ENCODE data around the gene CLDN4.
"Not testable (repeated sequence)": the region's sequence is repeated elsewhere in the genome, so short reads cannot be mapped to it uniquely, and the experiment has no call there.

CLDN4 gene

DNA sequence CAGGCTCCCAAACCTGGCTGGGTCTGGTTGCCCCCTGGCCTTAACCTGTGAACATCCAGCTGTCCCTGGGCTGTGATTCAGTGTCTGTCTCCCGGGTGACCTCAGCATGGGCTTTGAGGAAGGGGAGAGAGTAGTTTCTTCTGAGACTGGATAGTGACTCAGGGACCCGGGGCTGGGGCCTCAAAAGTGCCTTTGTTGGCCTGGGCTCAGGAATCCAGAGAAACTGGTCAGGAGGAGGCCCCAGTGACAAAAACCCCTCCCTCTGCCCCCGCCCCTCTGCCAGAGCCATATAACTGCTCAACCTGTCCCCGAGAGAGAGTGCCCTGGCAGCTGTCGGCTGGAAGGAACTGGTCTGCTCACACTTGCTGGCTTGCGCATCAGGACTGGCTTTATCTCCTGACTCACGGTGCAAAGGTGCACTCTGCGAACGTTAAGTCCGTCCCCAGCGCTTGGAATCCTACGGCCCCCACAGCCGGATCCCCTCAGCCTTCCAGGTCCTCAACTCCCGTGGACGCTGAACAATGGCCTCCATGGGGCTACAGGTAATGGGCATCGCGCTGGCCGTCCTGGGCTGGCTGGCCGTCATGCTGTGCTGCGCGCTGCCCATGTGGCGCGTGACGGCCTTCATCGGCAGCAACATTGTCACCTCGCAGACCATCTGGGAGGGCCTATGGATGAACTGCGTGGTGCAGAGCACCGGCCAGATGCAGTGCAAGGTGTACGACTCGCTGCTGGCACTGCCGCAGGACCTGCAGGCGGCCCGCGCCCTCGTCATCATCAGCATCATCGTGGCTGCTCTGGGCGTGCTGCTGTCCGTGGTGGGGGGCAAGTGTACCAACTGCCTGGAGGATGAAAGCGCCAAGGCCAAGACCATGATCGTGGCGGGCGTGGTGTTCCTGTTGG lies at the start of gene CLDN4:
Gene CLDN4, plus strand, starts transcription at position 316 of the 903 bp plus-strand sequence. Its CDS starts 206 bp downstream, at position 522.
- no peak for DNase-seq

DNA sequence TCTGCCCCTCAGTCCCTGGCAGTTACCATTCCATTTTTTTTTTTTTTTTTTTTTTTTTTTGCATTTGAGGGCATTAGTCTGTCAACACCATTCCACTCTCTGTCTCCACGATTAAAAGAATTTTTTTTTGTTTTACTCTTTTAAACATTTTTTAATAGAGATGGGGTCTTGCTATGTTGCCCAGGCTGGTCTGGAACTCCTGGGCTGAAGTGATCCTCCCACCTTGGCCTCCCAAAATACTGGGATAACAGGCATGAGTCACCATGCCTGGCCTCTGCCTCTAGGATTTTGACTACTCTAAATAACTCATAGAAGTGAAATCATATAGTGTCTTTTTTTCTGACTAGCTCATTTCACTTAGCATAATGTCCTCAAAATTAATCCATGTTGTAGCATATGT lies 44.2 kb upstream of the CLDN4 start:
- no peak for DNase-seq

GRCh38 chr7:73787786-73788048 lies 43.1 kb upstream of the CLDN4 start:
- not testable (repeated sequence) for DNase-seq

- no peak for DNase-seq
Observed at GRCh38 chr7:73789051-73789450, 41.7 kb upstream of the CLDN4 start.

DNA sequence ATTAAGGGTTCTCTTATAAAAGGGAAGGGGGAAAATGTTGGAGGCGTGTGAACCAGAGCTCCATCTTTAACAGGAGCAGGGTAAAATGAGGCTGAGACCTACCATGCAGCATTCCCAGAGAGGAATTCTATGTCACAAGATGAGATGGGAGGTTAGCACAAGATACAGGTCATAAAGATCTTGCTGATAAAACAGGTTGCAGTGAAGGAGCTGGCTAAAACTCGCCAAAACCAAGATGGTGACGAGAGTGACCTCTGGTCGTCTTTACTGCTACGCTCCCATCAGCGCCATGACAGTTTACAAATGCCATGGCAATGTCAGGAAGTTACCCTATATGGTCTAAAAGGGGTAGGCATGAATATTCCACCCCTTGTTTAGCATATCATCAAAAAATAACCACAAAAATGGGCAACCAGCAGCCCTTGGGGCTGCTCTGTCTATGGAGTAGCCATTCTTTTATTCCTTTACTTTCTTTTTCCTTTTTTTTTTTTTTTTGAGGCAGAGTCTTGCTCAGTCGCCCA lies 39.6 kb upstream of the CLDN4 start:
- DNase-seq, result not testable (repeated sequence)

DNA sequence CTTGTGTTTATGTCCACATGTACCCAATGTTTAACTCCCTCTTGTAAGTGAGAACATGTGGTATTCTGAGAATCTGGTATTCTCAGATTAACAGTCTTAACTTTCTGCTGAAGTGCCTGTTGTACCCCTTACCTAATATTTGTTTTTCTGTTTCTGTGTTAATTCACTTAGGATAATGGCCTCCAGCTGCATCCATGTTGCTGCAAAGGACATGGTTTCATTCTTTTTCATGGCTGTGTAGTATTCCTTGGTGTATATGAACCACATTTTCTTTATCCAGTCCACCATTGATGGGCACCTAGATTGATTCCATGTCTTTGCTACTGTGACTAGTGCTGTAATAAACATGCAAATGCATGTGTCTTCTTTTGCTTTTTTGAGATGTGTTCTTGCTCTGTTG lies 35.6 kb upstream of the CLDN4 start:
- not testable (repeated sequence) for DNase-seq

DNA sequence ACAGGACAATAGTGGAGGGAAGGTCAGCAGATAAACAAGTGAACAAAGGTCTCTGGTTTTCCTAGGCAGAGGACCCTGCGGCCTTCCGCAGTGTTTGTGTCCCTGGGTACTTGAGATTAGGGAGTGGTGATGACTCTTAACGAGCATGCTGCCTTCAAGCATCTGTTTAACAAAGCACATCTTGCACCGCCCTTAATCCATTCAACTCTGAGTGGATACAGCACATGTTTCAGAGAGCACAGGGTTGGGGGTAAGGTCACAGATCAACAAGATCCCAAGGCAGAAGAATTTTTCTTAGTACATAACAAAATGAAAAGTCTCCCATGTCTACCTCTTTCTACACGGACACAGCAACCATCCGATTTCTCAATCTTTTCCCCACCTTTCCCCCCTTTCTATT lies 34.1 kb upstream of the CLDN4 start:
- DNase-seq, result not testable (repeated sequence)

DNA sequence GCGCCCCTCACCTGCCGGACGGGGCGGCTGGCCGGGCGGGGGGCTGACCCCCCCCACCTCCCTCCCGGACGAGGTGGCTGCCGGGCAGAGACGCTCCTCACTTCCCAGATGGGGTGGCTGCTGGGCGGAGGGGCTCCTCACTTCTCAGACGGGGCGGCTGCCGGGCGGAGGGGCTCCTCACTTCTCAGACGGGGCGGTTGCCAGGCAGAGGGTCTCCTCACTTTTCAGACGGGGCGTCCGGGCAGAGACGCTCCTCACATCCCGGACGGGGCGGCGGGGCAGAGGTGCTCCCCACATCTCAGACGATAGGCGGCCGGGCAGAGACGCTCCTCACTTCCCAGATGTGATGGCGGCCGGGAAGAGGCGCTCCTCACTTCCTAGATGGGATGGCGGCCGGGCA lies 33.6 kb upstream of the CLDN4 start:
- DNase-seq, result not testable (repeated sequence)

GRCh38 chr7:73799282-73800141 lies 31.3 kb upstream of the CLDN4 start:
- DNase-seq, result no peak

GRCh38 chr7:73801577-73801976 lies 29.2 kb upstream of the CLDN4 start:
- no peak for DNase-seq

DNA sequence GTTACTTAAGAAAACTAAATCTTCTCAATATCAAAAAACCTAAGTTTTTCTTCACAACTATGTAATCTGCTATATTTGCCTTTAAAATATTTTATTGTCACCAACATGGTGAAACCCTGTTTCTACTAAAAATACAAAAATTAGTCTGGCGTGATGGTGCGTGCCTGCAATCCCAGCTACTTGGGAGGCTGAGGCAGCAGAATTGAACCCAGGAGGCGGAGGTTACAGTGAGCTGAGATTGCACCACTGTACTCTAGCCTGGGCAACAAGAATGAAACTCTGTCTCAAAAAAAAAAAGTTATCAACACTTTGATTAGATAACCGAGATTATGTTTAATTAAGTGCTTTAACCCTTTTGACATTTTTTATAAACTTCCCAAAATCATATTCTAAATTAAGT lies 28.3 kb upstream of the CLDN4 start:
- no peak for DNase-seq

DNA sequence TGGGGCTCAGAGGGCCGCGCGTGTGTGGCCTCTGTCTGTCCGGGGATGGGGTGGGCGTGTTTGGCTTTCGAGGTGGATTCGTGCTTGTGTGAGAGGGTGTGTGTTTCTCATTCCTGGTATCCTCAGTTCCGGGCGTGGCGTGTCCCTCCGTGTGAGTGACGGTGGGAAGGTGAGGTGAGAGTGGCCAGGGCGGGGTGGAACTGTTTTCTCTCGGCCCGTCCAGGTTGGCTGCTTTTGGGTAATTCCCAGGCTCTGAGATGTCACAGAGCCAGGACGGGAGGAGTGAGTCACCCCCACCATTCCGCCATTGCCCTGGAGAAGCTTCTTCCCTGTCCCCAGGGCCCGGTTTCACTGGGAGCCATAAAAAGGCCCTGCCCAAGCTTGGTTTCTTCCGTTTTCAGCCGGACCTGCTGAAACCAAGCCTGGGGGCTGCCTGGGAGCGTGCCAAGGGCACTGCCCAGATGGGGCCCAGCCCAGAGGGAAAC lies 21.3 kb upstream of the CLDN4 start:
- DNase-seq, result no peak

GRCh38 chr7:73810998-73811360 lies 19.8 kb upstream of the CLDN4 start:
- no peak for DNase-seq

DNA sequence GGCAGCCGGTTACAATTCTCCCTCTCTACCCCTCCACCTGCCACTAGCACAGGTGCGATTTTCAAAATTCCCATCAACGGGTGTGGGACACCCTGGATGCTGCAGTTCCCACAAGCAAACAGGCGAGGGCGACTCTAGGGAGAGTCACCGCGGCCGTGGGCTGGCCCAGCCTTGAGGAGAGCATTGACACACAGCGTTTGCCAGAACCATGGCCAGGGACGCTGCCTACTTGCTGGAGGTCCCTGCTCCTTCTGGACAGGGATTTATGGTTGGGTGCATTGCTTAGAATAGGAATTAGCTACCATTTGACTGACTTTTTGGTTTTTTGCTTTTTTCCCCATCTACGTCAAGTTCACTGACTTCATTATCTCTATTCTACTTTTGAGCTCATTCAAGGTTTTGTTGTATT lies 19.0 kb upstream of the CLDN4 start:
- DNase-seq, result peak; percentile 44 to 56

DNA sequence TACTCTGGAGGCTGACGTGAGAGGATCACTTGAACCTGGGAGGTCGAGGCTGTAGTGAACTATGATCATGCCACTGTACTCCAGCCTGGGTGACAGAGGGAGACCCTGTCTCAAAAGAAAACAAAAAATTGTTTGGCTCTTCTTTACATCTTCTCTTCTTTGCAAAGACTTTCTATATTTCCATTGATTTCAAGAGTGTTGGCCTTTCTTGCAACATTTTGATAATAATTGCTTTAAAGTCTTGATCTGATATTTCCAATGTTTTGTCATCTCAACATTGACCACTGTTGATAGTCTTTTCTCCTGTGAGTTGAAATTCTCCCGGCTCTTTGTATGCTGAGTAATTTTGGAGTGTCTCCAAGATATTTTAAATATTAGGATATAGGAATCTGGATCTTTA lies 17.8 kb upstream of the CLDN4 start:
- no peak for DNase-seq

DNA sequence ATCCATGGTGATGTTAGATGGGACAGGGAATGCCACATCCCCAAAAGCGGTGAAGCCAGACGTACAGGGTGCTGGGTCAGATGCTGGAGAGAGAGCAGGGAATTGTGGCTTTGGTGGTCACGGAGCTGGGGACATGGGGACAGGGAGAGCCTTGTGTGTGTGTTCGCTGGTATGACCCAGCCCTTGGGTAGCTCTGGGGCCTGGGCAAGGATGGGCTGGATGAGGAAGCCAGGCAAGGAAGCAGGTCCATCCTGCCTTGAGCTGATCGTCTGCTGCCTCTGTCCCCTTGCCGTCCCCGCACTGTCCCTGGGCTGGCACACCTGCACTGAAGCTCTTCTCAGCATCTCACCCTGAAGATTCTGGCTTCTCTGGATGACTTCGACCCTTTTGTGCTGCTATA lies 15.4 kb upstream of the CLDN4 start:
- DNase-seq, result no peak

DNA sequence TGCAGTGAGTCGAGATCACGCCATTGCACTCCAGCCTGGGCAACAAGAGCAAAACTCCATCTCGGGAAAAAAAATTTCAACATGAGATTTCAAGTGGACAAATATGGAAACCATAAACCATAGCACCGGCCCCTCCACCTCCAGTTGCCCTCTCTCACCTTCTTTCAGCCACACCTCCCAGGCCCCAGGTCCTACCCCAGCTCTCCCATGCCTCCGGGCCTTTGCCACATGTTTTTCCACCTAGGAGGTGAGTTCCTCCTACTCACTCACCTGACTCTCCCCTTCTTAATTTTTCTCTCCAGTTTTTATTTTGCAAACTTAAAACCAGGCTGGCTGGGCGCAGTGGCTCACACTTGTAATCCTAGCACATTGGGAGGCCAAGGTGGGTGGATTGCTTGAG lies 13.7 kb upstream of the CLDN4 start:
- DNase-seq, result peak in 1 of 2 experiments; percentile 10

DNA sequence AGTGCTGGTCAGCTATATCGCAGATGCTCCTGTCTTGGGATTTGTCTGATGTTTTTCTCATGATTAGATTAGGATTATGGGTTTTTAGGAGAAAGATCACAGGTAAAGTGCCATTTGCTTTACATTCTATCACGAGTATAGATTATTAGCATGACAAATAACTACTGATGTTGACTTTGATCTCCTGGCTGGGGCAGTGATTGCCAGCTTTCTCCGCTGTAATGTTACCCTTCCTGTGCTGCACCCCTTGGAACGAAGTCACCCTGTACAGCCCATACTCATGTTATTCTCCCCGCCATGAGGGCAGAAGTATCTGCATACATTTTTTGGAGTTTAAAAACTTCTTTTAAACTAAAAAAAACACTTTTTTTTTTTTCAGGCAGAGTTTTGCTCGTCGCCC lies 10.8 kb upstream of the CLDN4 start:
- no peak for DNase-seq

DNA sequence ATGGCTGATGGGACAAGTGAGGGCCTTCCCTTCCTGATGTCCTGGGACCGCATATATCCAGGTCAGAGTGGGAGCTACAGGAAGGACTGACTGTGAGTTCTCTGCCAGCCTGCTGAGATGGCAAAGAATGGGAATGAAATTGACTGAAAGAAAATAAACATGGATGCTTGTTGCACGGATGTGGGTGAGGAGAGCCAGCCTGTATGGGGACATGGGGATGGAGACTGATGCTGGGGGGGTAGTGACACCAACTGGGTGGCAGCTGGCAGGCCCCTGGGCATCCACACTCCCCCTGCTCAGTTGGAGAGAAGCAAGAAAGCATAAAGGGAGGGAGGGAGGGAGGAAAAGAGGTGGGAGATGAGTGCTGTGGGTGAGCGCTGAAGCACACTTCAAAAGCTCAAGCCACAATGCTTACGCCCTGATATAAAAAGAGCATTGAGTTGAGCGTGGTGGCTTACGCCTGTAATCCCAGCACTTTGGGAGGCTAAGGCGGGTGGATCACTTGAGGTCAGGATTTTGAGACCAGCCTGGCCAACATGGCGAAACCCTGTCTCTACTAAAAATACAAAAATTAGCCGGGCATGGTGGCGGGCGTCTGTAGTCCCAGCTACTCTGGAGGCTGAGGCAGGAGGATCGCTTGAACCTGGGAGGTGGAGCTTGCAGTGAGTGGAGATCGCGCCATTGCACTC lies 9.1 kb upstream of the CLDN4 start:
- DNase-seq, result not testable (repeated sequence)

DNA sequence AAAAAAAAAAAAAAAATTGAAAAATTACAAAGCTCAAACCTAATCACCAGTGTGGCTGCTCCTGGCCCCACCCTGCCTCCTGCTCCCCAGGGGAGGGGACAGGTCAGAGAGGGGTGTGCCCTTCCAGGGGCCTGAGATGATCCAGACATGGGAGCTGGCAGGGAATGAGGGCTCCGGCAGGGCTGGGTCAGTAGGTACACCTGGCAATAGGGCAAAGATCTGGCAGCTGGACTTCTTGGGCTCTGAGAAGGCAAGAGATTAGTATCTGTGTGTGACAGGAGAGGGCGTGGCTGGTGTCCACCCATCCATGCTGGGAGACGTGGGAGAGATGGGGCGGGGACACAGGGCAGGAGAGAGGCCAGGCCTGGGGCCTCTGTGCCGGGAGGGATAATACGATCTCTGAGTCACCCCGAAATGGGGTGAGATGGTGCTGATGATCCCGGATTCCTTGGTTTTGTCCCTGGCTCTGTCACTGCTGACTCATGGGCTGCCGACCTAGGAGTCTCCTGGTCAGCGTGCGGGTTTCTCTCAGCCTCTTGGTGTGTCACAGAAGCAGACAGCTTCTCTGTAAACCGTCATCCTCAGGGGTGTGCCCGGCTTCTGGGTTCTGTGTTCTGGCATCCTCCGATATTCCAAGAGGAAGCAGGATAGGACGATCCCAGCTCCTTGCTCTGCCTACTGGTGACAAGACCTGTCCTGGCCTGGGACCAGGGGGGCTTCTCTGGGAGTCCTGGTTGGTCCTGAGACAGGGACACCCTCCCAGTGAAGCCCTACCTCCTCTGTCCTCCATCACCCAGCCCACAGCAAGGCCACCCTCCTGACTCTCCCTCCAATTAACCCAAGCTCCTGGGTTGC lies 8.2 kb upstream of the CLDN4 start:
- no peak for DNase-seq

DNA sequence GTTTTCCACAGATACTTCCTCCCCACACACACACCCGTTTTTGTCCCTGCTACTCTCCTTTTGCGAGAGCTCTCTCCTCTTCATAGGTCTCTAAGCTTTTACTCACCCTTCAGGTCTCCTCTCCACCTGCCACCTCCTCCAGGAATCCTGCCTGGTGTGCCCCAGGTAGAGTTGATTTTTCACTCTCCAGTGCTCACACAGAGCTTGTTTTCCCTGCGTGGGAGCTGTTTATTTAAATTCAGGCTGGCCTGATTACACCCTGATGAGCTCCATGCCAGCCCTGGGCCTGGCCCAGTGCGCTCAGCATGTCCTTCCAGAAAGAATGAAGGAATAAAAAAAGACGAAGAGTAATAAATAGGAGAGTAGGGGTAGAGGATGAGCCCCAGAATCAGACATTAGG lies 7.5 kb upstream of the CLDN4 start:
- no peak for DNase-seq

Data from Kasumi-1 (cell line).